B cell (primary cell): ENCODE results near the gene ABCC3. TPM values are rescaled to one million over a fixed set of nuclear protein-coding genes. Genes with fewer than 3 reads are reported as not detected.

ENCODE experiments used
- ATAC-seq: fragments of 200-7000 bp; cut with Tn5 transposase; one replicate; pipeline ENCODE4 v1.10.0; 2021; ENCODE audit warnings: low read depth, mild to moderate bottlenecking, moderate number of reproducible peaks, moderate library complexity
- CTCF ChIA-PET: fragments of 350-600 bp; sonication (Branson Sonifier 250); formaldehyde crosslinking; loops from one replicate; lab custom pipeline; 2021; ENCODE audit warnings: antibody characterized with exemption, inconsistent platforms; lab: Charles Lee
- POLR2A ChIA-PET: fragments of 350-600 bp; sonication (Branson Sonifier 250); formaldehyde crosslinking; loops from one replicate; lab custom pipeline; 2021; ENCODE audit warnings: antibody characterized with exemption; lab: Charles Lee
- DNase-seq: peaks from one replicate; pipeline ENCODE4 v3.0.0; 2013
- H2AFZ ChIP-seq: 2 replicates; pipeline ENCODE4 v1.6.1; 2012; ENCODE audit warnings: mild to moderate bottlenecking, low read depth, low read length; ENCODE audit not compliant: insufficient read depth, poor library complexity, severe bottlenecking
- H3K27ac ChIP-seq, 2 donors: 1 replicate in 1 of 2; 2 replicates in 1 of 2; pipeline ENCODE4 v1.5.1; 2012 to 2013; ENCODE audit warnings: low read length in 2 of 2, mild to moderate bottlenecking in 2 of 2, moderate library complexity in 1 of 2
- H3K27me3 ChIP-seq, 4 experiments: fragments of 200-600 bp in 1 of 4; sonication (generic) in 1 of 4; replicated peaks in 1 of 4; 1 replicate in 2 of 4; 2 replicates in 2 of 4; pipeline versions ENCODE4 v1.6.1 to v1.7.0; 2013 to 2016; ENCODE audit warnings: low read length in 3 of 4, mild to moderate bottlenecking in 2 of 4, mixed read lengths in 1 of 4, moderate library complexity in 1 of 4; ENCODE audit not compliant: insufficient read depth in 4 of 4, control insufficient read depth in 3 of 4; ENCODE audit errors: control extremely low read depth in 1 of 4
- H3K36me3 ChIP-seq, 2 experiments: replicated peaks in 1 of 2; 1 replicate in 1 of 2; 2 replicates in 1 of 2; pipeline versions ENCODE4 v1.6.1 to v1.7.1; 2013; ENCODE audit warnings: low read length in 1 of 2; ENCODE audit not compliant: insufficient read depth in 2 of 2, control insufficient read depth in 1 of 2; ENCODE audit errors: control extremely low read depth in 1 of 2, extremely low read depth in 1 of 2
- H3K4me1 ChIP-seq, 2 donors: fragments of 200-600 bp in 1 of 2; sonication (generic) in 1 of 2; 1 replicate in 1 of 2; 2 replicates in 1 of 2; pipeline versions ENCODE4 v1.5.1 to v1.6.1; 2013 to 2017; ENCODE audit warnings: low read length in 2 of 2; ENCODE audit not compliant: control insufficient read depth in 2 of 2, insufficient read depth in 2 of 2
- H3K4me2 ChIP-seq: replicated peaks from 2 replicates; pipeline ENCODE3; 2012; ENCODE audit warnings: mild to moderate bottlenecking, low read depth, low read length; ENCODE audit not compliant: poor library complexity, severe bottlenecking
- H3K4me3 ChIP-seq, 5 experiments: fragments of 200-600 bp in 1 of 5; sonication (generic) in 1 of 5; 1 replicate in 3 of 5; 2 replicates in 2 of 5; pipeline versions ENCODE4 v1.5.1 to v1.7.0; 2011 to 2016; ENCODE audit warnings: low read length in 4 of 5, mild to moderate bottlenecking in 4 of 5, low read depth in 2 of 5, control low read depth in 1 of 5, moderate library complexity in 1 of 5; ENCODE audit not compliant: insufficient read depth in 1 of 5; ENCODE audit errors: control extremely low read depth in 1 of 5, extremely low read depth in 1 of 5
- H3K79me2 ChIP-seq: fragments of 200-600 bp; sonication (generic); one replicate; pipeline ENCODE4 v1.6.0; 2016; ENCODE audit warnings: low read length; ENCODE audit not compliant: control insufficient read depth, insufficient read depth
- H3K9ac ChIP-seq: fragments of 200-600 bp; sonication (generic); 2 replicates; pipeline ENCODE4 v1.6.1; 2017; ENCODE audit warnings: mild to moderate bottlenecking, low read length, moderate library complexity
- H3K9me3 ChIP-seq, 3 donors: one replicate each; pipeline versions ENCODE4 v1.6.1 to v1.7.1; 2013; ENCODE audit warnings: low read length in 2 of 3; ENCODE audit not compliant: control insufficient read depth in 2 of 3, insufficient read depth in 1 of 3; ENCODE audit errors: control extremely low read depth in 1 of 3
- H4K20me1 ChIP-seq: 2 replicates; pipeline ENCODE4 v1.6.0; 2012; ENCODE audit warnings: mild to moderate bottlenecking, low read length; ENCODE audit not compliant: insufficient read depth, control insufficient read depth, poor library complexity, severe bottlenecking
- H3K27ac Mint-ChIP-seq: one replicate; pipeline ENCODE4 v1.8.0; 2021; ENCODE audit warnings: mixed read lengths
- H3K27me3 Mint-ChIP-seq: one replicate; pipeline ENCODE4 v1.8.0; 2021; ENCODE audit warnings: mixed read lengths
- H3K4me1 Mint-ChIP-seq: one replicate; pipeline ENCODE4 v1.8.0; 2021; ENCODE audit warnings: mixed read lengths
- H3K4me3 Mint-ChIP-seq: one replicate; pipeline ENCODE4 v1.8.0; 2021; ENCODE audit warnings: mixed read lengths
- H3K9me3 Mint-ChIP-seq: one replicate; pipeline ENCODE4 v1.8.0; 2022; ENCODE audit warnings: mixed read lengths; ENCODE audit not compliant: insufficient read depth
- EZH2 ChIP-seq: IDR thresholded peaks from 2 replicates; pipeline ENCODE4 v1.6.1; 2012; ENCODE audit warnings: borderline replicate concordance, low read depth, mild to moderate bottlenecking, moderate library complexity, low read length; ENCODE audit not compliant: insufficient read depth, poor library complexity, severe bottlenecking
- WGBS: methylation state at CpG from one replicate; pipeline ENCODE4 v1.1.5; 2013; ENCODE audit warnings: missing lambda C conversion rate; ENCODE audit not compliant: insufficient coverage; 5-methylcytosine and 5-hydroxymethylcytosine counted together
- intact Hi-C: fragments of 100-400 bp; cut with micrococcal nuclease; formaldehyde crosslinking; loops from one replicate; pipeline ENCODE4 v1.10.0; 2022
- polyA plus RNA-seq: library from polyadenylated mRNA; depleted of rRNA; stranded (reverse); fragments of >200 nt; gene quantifications from 2 replicates; pipeline ENCODE4 v1.2.3, GENCODE V29; 2012
- total RNA-seq, 2 donors: library from RNA; stranded (reverse); fragments of 120-200 nt in 1 of 2; gene quantifications; 1 replicate in 1 of 2; 2 replicates in 1 of 2; pipeline versions ENCODE4 v1.2.3 to v1.2.4, GENCODE V29; 2013 to 2022

The ABCC3 gene
- total and polyA plus RNA-seq, 2 donors (not counting 1 experiment from before 2014, with no cell fraction given), result 0.05 to 0.60 TPM

GRCh38 chr17:50719924-50720794 is 85.5 kb downstream of the ABCC3 start:
- Histone ChIP-seq H3K4me1 (peaks cover 31 to 36% of the 10 kb centered on the region in 2 donors), H2AFZ (peak overlapping the region; percentile 88), H3K4me3 (peak overlapping the region; percentile 75 to 97 (median 87)), H3K36me3 (peaks cover 1 to 11% of the 10 kb centered on the region in 2 experiments), H3K4me2 (peak overlapping the region; percentile 71), H3K79me2 (peaks cover 58% of the 10 kb centered on the region), H3K9me3 (peaks cover 0 to 2% (median 0%) of the 10 kb centered on the region in 3 donors), H3K27ac (peak overlapping the region; percentile 96 to 97), H3K27me3 (no peaks in the 10 kb centered on the region), H3K9ac (peak overlapping the region; percentile 91), H4K20me1 (peaks cover 33% of the 10 kb centered on the region)
- TF ChIP-seq EZH2, result no peak
- Mint-ChIP-seq H3K4me3 (peak overlapping the region; percentile 98), H3K4me1 (peaks cover 38% of the 10 kb centered on the region), H3K27me3 (no peaks in the 10 kb centered on the region), H3K27ac (peak overlapping the region; percentile 99), H3K9me3 (no peaks in the 10 kb centered on the region)
- under 1% methylated on average over 15 of the region's 25 CpGs for WGBS
- ATAC-seq, result no peak
- ChIA-PET CTCF (interaction anchor here (0.6 to 1.0 kb wide), 3 partner anchors 12 to 241 kb away, joined by 3 to 4 read pairs (median 4); partner anchors contain the start of gene RSAD1), POLR2A (interaction anchor here (0.9 to 1.4 kb wide), 5 partner anchors 11 to 348 kb away, joined by 3 to 14 read pairs (median 7); partner anchors contain the start of genes ANKRD40 and TOB1)
- intact Hi-C loops, result loop anchor here (1.0 to 5.0 kb wide), 3 partner anchors 13 to 933 kb away; partner anchors contain the start of genes ANKRD40 and KAT7
- no peak for DNase-seq

- H4K20me1 ChIP-seq, result peaks cover 44% of the 10 kb centered on the region
- H3K27me3 ChIP-seq, result no peaks in the 10 kb centered on the region
- TF ChIP-seq EZH2, result no peak
- peak overlapping the region; percentile 99 for H3K27ac Mint-ChIP-seq
- peak overlapping the region; percentile 91 for H3K9ac ChIP-seq
- peak overlapping the region; percentile 98 for H3K4me3 Mint-ChIP-seq
- intact Hi-C loops, result loop anchor here (5.0 kb wide), 1 partner anchor 41 kb away; no protein-coding TSS in a partner anchor
- DNase-seq (peak; percentile 27), ATAC-seq (no peak)
- H3K36me3 ChIP-seq, result peaks cover 1 to 12% of the 10 kb centered on the region in 2 experiments
- peak overlapping the region; percentile 71 for H3K4me2 ChIP-seq
- H3K27me3 Mint-ChIP-seq, result no peaks in the 10 kb centered on the region
- no peak overlapping the region for H2AFZ ChIP-seq
- 0% methylated on average over 1 of the region's 7 CpGs for WGBS
- H3K4me1 ChIP-seq, result peaks cover 38 to 39% of the 10 kb centered on the region in 2 donors
- peaks cover 44% of the 10 kb centered on the region for H3K4me1 Mint-ChIP-seq
- H3K9me3 ChIP-seq, result peaks cover 0 to 2% (median 0%) of the 10 kb centered on the region in 3 donors
- peaks cover 70% of the 10 kb centered on the region for H3K79me2 ChIP-seq
- H3K9me3 Mint-ChIP-seq, result no peaks in the 10 kb centered on the region
- ChIA-PET POLR2A (interaction anchor here (0.7 to 1.0 kb wide), 3 partner anchors 144 to 267 kb away, joined by 3 to 7 read pairs (median 4); partner anchors contain the start of gene TOB1), CTCF (no interaction called here)
- peak overlapping the region in 1 of 2 donors; percentile 96 for H3K27ac ChIP-seq
- H3K4me3 ChIP-seq, result peak overlapping the region; percentile 75 to 97 (median 87)
Observed at GRCh38 chr17:50721194-50722010, 86.7 kb downstream of the ABCC3 start.
